NCI-H1105 (cell line): Measurements from ENCODE around the gene CDH20.

Experiments used
- DNase-seq: peaks from one replicate; lab custom pipeline; 2025; lab: John Stamatoyannopoulos, UW

Gene CDH20

DNA sequence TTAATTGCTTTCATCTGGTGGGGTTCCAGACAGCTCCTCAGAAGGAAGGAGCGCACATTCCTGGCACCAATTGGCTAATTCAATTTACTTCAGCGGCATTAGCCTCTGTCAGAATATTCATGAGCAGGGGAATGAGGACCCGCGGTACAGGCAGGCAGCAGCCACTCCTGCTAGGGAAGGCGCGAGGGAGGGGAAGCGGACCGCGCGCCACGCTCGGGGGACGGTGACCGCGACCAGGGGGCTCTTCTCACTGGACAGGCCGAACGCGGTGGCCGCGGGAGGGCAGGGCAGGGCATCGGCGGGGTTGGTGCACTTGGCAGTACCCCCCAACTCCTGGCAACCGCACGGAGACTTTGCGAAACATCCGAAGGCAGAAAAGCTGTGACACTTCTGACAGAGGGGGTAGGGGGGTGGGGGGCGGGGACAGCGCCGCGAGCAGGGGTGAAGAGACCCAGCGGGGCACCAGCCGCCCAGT, at the start of gene CDH20:
Gene CDH20, plus strand, starts transcription at position 160 of the 475 bp plus-strand sequence.
- DNase-seq = no peak

DNA sequence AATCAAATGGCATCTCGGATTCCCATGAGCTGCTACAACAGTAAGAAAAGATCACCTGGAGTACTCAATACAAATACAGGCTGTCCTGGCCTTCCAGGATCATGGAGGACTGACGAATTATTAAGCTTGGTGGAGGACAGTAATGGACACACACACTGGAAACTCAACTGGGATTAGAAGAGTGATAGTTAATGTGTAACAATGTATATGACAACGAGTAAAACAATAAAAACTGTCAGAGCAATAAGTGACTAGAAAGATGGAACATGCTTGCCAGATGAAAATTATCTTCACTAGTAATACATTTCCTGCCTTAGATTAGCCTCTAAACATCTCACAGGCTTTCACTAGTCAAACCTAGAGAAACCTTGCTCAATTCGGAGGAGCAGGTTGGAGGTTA, 49.2 kb upstream of the CDH20 start:
- DNase-seq = no peak

DNA sequence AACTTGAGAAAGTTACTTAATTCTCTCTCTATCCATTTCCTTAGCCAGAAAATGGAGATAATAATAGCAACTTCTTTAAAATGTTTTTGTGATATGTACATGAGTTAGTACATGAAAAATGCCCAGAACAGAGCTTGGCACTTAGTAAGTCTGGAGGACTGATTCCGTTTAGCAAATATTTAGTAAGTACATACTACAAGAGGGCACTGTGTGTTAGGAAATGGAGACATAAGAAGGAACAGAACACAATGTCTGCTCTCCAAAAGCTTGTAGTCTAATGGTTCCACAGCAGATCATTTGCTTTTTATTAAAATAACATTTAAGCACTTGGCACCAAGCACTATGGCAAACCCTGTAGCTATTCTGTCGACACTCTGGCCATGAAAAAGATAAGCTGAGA, 47.5 kb upstream of the CDH20 start:
- no peak for DNase-seq

GRCh38 chr18:61286867-61287266, 46.4 kb upstream of the CDH20 start:
- DNase-seq = no peak

- no peak for DNase-seq
These were observed 42.6 kb upstream of the CDH20 start for GRCh38 chr18:61290616-61291015.

DNA sequence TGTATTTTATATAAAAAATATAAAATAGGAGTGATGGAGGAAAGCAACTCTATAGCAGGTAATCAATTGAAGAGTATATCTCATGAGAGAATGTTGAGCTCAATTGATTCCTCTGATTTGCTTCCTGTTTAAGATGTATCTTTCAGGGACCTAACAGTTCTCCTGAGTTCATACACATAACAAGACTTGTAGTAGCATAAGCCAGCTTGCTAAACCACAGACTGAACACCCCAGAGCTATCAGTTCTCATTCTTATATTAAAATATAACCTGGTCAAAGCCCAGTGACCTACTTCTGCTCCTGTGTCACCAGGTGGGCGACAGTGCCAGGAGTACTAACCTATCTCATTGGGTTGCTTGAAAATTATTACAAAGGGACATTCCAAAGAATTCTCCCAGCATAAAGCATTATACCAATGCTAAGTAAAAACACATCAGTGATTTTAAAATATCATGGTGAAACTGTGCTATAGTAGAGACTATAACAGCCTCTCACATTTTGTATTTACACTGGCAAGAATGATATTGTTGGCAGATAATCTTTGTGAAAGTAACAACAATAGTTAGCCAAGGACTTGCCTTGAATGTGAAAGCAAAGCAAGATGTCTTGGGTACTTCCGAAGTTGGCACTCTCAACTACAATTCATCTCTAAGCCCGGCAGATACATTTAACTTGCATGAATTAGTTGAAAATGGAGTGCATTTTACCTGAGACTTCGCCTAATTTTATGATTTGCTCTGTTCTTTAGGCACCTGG, 40.8 kb upstream of the CDH20 start:
- DNase-seq = no peak

- no peak for DNase-seq
These were observed 38.1 kb upstream of the CDH20 start for GRCh38 chr18:61295153-61295552.

- no peak for DNase-seq
These were observed 25.2 kb upstream of the CDH20 start for GRCh38 chr18:61308004-61308403.

- DNase-seq = no peak
These were observed 24.3 kb upstream of the CDH20 start for GRCh38 chr18:61308795-61309393.

DNA sequence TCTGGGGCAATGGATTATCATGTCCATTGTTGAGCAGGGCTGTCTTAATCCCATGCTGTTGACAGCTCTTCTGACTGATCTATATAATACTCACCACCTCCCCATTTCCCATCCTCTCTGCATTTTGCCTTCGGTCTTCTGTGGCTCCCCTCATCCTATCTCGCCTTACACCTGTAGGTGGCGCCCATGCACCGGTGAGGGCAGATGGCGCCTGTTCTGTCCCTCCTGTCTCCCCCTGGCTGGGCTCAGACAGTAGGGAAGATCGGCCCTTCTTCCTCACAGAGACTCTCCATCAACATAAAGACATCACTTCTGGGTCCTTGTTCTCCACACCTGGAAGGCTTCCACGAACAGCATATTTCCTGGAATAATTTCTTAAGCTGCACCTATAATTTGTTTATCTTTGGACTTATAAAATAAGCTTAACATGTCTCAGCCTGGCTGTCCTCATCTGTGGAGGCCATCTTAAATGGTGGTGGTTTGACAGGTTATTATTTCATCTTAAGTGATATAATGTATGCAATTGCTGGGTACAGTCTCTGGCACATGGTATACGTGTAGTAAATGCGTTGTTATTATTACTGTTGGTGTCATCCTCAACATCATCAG, 10.9 kb upstream of the CDH20 start:
- no peak for DNase-seq

- DNase-seq = no peak
These were observed 9.3 kb upstream of the CDH20 start for GRCh38 chr18:61323951-61324350.

DNA sequence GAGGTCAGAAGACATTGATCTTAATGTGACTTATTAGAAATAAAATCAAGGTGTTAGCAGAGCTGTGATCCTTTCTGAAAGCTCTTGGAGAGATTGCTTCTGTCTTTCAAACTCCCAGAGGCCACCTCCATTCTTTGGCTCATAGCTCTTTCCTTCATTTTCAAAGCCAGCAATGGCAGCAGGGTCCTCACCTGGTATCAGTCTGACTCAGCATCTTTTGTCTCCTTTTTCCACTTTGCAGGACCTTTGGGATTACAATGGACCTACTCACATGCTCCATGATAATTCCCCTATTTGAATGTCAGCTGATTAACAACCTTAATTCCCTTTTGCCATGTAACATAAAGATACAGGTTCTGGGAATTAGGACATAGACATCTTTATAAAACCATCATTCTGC, 6.8 kb upstream of the CDH20 start:
- no peak for DNase-seq

DNA sequence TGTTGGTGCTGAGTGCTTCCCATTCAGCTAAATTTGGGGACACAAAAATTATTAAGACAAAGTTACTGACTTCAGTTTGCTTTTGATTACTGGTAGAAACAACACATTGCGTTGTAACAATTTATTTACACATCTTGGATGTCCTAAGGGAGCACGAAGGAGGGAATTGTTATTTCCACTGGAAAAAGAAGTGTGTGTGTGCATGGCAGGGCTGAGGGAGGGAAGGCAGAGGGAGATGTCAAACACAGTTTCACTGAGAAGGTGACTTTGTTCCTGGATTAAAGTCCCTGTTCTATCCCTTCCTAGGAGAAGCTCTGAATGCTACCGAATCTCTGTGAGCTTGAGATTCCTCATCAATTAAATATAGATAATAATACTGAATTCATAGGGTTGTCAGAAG, 3.8 kb upstream of the CDH20 start:
- no peak for DNase-seq

DNA sequence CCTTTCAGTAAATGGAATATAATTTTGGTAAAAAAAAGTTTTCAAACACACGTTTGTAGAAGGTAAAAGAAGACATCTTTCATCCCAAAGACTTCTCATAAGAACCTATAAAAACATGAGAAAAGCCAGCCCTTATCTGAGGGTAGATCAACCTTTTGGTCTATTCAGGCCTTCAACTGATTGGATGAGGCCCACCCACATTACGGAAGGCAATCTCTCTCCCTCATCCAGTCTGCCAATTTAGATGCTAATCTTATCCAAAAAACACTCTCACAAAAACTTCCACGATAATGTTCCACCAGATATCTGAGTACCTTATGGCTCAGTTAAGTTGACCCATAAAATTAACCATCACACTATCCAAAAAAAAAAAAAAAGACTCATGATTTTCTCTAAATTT, 2.2 kb upstream of the CDH20 start:
- no peak for DNase-seq

- no peak for DNase-seq
These were observed 688 bp downstream of the CDH20 start for GRCh38 chr18:61333746-61334490.

GRCh38 chr18:61334491-61334850, 1.2 kb downstream of the CDH20 start:
- no peak for DNase-seq

- no peak for DNase-seq
These were observed 1.9 kb downstream of the CDH20 start for GRCh38 chr18:61334951-61335683.

- DNase-seq = no peak
These were observed 2.7 kb downstream of the CDH20 start for GRCh38 chr18:61335684-61336555.

DNA sequence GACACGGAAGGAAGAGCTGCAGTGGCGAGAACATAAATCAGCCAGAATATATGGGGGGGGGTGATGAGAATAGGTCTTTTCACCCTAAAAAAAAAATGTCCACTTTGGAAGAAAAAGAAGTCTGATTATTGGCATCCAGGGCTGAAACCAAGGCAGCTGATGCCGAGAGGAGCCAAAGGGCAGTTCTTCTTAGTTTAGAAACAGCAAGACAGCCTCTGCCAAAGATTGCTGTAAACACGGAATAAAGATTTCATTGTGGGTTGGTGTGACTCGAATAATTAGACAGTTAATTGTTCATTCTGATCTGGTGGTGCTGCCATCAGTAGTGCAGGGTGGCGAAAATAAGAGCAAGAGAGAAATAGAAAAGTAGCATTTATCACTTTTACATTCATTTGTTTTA, 3.5 kb downstream of the CDH20 start:
- no peak for DNase-seq

GRCh38 chr18:61337527-61337926, 4.3 kb downstream of the CDH20 start:
- DNase-seq = no peak

- DNase-seq = no peak
These were observed 6.9 kb downstream of the CDH20 start for GRCh38 chr18:61340148-61340547.
